Measurements from ENCODE around the gene RAD9A. TPM values are rescaled to one million over a fixed set of nuclear protein-coding genes. Genes with fewer than 3 reads are reported as not detected.

Gene RAD9A
- total RNA-seq, 1 donor from 2014 or later = 28.9 TPM

- ATAC-seq = peak; percentile 39 to 51
- no peaks in the 10 kb centered on the region for H3K36me3 ChIP-seq
- H3K4me3 ChIP-seq = peak overlapping the region; percentile 36
- H3K4me1 ChIP-seq = peaks cover 13% of the 10 kb centered on the region
- H3K9me3 ChIP-seq = no peaks in the 10 kb centered on the region
- intact Hi-C loops (cut with DNase I) = no loop called here
- TF ChIP-seq CTCF (IDR thresholded peaks at IDR 0.05) = no peak
- no peak for DNase-seq
- peak overlapping the region; percentile 59 for H3K27ac ChIP-seq
- no peaks in the 10 kb centered on the region for H3K27me3 ChIP-seq (ENCODE audit: low read depth)
Measured at GRCh38 chr11:67409781-67410368, 18.1 kb downstream of the RAD9A start.

- H3K27me3 ChIP-seq (ENCODE audit: low read depth) = no peaks in the 10 kb centered on the region
- DNase-seq = no peak
- ATAC-seq = no peak
- no peak for TF ChIP-seq CTCF (IDR thresholded peaks at IDR 0.05)
- intact Hi-C loops (cut with DNase I) = no loop called here
- H3K4me3 ChIP-seq = no peak overlapping the region
- no peaks in the 10 kb centered on the region for H3K9me3 ChIP-seq
- H3K36me3 ChIP-seq = no peaks in the 10 kb centered on the region
- no peak overlapping the region for H3K27ac ChIP-seq
- peaks cover 18% of the 10 kb centered on the region for H3K4me1 ChIP-seq
Measured at GRCh38 chr11:67410369-67410831, 18.6 kb downstream of the RAD9A start.

DNA sequence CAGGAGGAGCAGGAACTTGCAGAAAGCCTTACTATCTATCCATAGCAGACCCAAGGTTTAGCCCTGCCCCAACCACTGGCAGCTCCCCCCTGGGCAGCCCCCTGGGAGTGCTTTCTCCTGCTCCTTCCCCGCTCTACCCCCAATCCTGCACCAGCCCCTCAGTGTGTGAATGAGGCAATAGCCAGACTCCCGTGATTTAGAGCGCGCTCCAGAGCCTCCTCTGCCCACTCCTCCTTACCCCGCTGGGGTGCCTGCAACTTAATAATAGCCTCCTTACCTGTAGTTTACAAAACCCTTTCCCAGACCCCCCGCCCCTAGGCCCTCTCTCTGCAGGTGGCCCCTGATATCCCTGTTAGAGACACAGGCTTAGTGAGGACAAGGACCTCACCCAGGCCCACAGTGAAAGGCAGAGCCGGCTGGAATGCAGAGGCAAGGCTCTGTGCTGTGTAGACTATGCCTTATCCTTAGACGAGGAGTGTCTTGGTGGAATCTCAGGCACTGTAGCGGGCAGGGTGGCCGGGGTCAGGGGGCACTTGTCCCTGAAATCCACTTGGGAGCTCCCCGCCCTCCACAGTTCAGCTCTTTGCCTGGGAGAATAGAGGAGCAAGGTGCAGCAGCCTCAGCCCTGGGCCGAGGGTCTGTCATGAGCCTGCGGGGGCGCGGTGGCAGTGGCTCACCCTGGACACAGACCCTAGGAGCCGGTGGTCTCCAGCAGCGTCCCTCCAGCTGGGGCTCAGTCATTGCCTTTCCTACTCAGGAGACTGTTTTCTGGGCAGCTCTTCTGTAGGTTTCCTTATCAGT is 19.4 kb downstream of the RAD9A start:
- intact Hi-C loops (cut with DNase I) = no loop called here
- no peaks in the 10 kb centered on the region for H3K36me3 ChIP-seq
- no peak for DNase-seq
- H3K27me3 ChIP-seq (ENCODE audit: low read depth) = no peaks in the 10 kb centered on the region
- H3K4me1 ChIP-seq = peaks cover 25% of the 10 kb centered on the region
- no peak overlapping the region for H3K27ac ChIP-seq
- no peaks in the 10 kb centered on the region for H3K9me3 ChIP-seq
- ATAC-seq = no peak
- no peak for TF ChIP-seq CTCF (IDR thresholded peaks at IDR 0.05)
- H3K4me3 ChIP-seq = no peak overlapping the region

DNA sequence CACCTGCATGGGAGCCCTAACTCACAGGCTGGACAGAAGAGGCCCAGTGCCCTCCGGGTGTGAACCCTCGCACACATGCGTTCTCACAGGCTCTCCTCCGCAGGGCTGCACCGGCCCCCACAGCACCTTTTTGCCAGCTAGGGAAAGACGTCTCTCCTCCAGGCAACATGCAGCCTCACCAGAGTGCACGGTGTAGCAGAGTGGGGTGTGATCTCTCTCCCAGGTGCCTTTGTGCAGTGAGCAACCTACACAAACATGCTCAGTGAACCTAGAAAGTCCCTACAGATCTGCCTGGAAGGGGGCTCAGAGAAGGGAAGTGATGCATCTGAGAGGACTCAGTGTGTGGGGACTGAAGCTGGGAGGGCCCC is 20.0 kb downstream of the RAD9A start:
- no peaks in the 10 kb centered on the region for H3K27me3 ChIP-seq (ENCODE audit: low read depth)
- H3K9me3 ChIP-seq = no peaks in the 10 kb centered on the region
- TF ChIP-seq CTCF (IDR thresholded peaks at IDR 0.05) = no peak
- intact Hi-C loops (cut with DNase I) = no loop called here
- H3K36me3 ChIP-seq = no peaks in the 10 kb centered on the region
- ATAC-seq (no peak), DNase-seq (no peak)
- no peak overlapping the region for H3K4me3 ChIP-seq
- H3K27ac ChIP-seq = no peak overlapping the region
- H3K4me1 ChIP-seq = peaks cover 30% of the 10 kb centered on the region

DNA sequence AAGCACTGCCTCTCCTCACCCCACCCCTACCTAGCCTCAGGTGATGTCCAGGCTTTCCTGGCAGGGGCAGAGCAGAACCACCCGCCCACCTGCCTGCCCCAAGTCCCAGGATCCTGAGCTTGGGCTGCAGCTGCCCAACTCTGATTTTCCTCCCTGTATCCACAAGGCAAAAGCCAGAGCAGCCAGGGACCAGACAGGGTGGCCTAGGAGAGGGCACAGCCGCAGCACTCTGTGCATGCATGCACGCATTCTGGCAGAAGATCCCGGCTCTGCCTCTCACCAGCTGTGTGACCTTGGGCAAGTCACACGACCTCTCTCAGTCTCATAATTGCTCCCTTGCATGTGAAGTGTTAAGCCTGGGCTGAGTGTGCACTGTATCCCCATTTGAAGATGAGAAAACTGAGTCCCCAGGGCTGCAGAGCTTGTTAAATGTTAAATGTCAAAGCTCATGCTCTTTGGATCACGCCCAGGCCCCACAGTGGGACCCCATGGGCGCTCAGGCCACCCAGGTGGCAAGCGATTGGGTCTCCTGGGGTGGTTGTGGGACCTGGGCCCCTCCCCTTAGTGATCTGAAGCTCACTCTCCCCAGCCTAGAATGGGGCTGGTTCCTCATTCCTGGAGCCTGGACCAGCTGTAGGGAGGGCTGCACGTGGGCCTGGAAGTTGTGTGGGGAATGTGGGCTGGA is 20.9 kb downstream of the RAD9A start:
- H3K27ac ChIP-seq = no peak overlapping the region
- H3K4me3 ChIP-seq = no peak overlapping the region
- H3K27me3 ChIP-seq (ENCODE audit: low read depth) = no peaks in the 10 kb centered on the region
- H3K9me3 ChIP-seq = no peaks in the 10 kb centered on the region
- ATAC-seq (no peak), DNase-seq (no peak)
- H3K36me3 ChIP-seq = no peaks in the 10 kb centered on the region
- intact Hi-C loops (cut with DNase I) = no loop called here
- H3K4me1 ChIP-seq = peaks cover 37% of the 10 kb centered on the region
- no peak for TF ChIP-seq CTCF (IDR thresholded peaks at IDR 0.05)
